HUES64 (cell line): ENCODE measurements around the gene CRACR2A.

Experiments used
- H3K27ac ChIP-seq: 2 replicates; pipeline ENCODE4 v1.7.0; 2013; ENCODE audit warnings: low read depth, low read length, inconsistent platforms
- H3K27me3 ChIP-seq: 2 replicates; pipeline ENCODE4 v1.6.1; 2013; ENCODE audit warnings: mild to moderate bottlenecking, low read length; ENCODE audit not compliant: insufficient read depth
- H3K36me3 ChIP-seq: 2 replicates; pipeline ENCODE4 v1.6.1; 2013; ENCODE audit warnings: mild to moderate bottlenecking, low read length; ENCODE audit not compliant: insufficient read depth
- H3K4me1 ChIP-seq: 2 replicates; pipeline ENCODE4 v1.6.1; 2013; ENCODE audit warnings: mild to moderate bottlenecking, low read length, moderate library complexity; ENCODE audit not compliant: insufficient read depth
- H3K4me3 ChIP-seq: 2 replicates; pipeline ENCODE4 v1.5.1; 2013; ENCODE audit warnings: mild to moderate bottlenecking, low read length, moderate library complexity
- H3K9ac ChIP-seq: 2 replicates; pipeline ENCODE4 v1.6.1; 2013; ENCODE audit warnings: mild to moderate bottlenecking, low read depth, low read length
- H3K9me3 ChIP-seq: 2 replicates; pipeline ENCODE4 v1.6.1; 2013; ENCODE audit warnings: low read depth, low read length; ENCODE audit not compliant: insufficient read depth
- WGBS: fragments of 150-250, 120-280 bp; methylation state at CpG from one replicate; pipeline ENCODE4 v1.1.7; 2013; ENCODE audit warnings: missing lambda C conversion rate; 5-methylcytosine and 5-hydroxymethylcytosine counted together

Gene CRACR2A

DNA sequence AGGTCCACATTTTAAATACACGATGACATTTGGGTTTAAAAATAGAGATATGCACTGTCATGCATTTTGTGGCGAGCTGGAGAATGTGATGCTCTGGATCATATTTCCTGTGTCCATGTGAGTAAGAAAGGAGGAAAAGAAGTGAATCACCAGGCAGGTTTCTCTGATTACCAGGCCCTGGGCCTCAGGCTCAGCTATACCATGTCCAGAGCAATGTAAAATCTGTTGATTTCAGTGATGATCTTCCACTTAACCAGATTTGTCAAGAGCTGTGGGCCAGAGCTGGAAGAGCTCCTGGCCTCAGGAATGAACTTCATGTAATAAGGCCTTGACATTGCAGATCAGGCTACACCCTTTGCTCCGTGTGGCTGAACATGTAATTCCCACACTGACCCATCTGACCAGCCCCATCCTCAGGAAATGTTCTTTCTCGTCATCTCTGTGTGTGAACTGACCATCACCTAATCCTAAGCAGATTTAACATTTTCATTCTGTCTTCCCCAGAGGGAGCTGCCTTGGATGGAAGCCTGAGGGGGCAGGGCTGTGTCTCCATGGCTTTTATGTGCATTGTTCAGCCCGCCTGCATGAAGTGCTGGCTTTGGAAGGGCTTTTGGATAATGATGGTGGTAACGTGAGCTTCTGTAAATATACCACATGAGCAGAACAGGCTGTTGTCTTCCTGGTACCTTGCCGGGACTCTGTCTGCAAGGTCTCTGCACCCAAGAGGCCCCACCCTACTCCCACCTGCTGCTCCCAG is 54.5 kb downstream of the CRACR2A start:
- Histone ChIP-seq H3K36me3 (no peaks in the 10 kb centered on the region), H3K4me1 (no peaks in the 10 kb centered on the region), H3K9ac (no peak overlapping the region), H3K27me3 (no peaks in the 10 kb centered on the region), H3K27ac (no peak overlapping the region), H3K9me3 (0 out of 2 replicates have a peak, but pooled peaks cover 3% of the 10 kb centered on the region), H3K4me3 (no peak overlapping the region)
- WGBS: 83% methylated on average over 7 of the region's 7 CpGs

DNA sequence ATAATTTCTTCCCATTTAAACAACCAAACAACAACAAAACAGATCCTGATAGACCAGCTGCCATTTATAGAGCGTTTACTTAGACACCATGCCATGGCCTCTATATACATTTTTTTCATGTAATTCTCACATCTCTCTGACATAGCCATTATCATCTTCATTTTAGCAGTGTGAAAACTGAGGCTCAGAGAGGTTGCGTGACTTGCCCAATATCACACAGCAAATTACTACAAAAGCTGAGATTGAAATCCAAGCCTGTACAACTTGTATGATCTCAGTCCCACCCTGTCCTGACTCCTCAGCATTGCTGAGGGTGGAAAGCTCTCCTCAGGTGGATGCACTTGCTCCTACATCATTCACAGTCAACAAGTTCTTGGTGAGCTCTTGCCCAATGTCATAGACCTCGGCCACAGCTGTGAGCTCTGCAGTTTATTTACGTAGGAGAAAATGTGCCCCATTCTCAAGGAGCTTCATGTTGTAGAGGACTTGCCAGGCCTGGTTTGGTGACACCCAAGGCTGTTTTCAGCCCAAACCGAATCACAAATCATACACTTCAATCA is 55.5 kb downstream of the CRACR2A start:
- H3K4me3 ChIP-seq: no peak overlapping the region
- no peaks in the 10 kb centered on the region for H3K27me3 ChIP-seq
- H3K36me3 ChIP-seq: no peaks in the 10 kb centered on the region
- H3K4me1 ChIP-seq: no peaks in the 10 kb centered on the region
- H3K9ac ChIP-seq: no peak overlapping the region
- WGBS: 97% methylated on average over 5 of the region's 5 CpGs
- no peaks in the 10 kb centered on the region for H3K9me3 ChIP-seq
- H3K27ac ChIP-seq: no peak overlapping the region

DNA sequence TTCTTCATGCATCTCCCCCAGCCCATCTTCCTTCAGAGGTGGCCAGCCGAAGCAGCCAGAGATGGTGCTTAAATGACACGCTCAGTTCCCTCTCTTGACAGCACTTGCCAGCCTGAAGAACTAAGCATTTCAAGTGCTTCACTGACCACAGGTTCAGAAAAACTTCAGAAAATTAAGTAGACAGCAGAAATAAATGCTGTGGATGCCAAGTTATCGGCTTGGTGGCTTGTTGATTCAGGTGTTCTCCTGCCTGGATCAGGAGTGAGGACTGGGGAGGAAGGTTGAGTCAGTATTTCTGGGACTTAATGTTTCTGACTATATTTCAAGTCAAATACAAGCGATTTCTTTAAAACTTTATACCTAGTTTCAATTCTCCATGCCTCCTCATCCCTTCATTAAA is 58.2 kb downstream of the CRACR2A start:
- Histone ChIP-seq H3K9me3 (no peaks in the 10 kb centered on the region), H3K4me3 (no peak overlapping the region), H3K27me3 (no peaks in the 10 kb centered on the region), H3K9ac (no peak overlapping the region), H3K36me3 (no peaks in the 10 kb centered on the region), H3K4me1 (no peaks in the 10 kb centered on the region), H3K27ac (no peak overlapping the region)
- WGBS: 94% methylated on average over 3 of the region's 4 CpGs

DNA sequence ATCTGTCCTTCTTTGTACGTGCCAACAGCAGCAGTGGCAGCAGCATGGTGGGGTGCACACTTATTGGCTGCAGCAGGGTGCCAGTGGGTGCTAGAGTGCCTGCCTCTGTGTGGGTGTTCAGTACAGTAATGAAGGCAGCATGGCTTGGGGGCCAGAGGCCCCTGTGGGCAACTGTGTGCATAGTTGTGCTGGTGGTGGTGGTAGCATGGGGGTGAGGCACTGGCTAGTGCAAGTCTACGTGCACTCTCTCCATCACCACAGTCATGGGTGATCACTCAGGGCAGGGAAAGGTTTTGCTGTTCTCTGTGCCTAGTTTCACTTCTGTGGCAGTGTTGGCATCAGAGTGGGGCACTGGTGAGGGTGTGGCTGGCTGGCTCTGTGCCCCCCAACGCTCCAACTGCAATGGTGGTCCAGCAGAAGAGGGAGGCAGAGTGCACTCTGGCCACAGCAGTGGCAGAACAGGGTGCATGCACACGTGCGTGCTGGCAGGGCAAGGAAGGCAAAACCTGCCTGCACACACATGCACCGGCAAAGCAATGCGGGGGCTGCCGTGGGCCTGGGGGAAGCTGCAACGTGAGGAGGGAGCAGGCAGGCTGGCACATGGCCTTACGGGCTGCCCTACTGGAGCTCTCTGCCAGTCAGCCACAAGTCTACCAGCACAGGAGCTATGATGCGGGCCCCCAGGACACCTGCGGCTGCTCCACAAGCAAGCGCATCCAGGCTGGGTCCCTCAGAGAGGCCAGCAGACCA is 60.1 kb downstream of the CRACR2A start:
- H3K27ac ChIP-seq: no peak overlapping the region
- H3K9ac ChIP-seq: no peak overlapping the region
- H3K4me1 ChIP-seq: no peaks in the 10 kb centered on the region
- H3K27me3 ChIP-seq: no peaks in the 10 kb centered on the region
- H3K9me3 ChIP-seq: no peaks in the 10 kb centered on the region
- no peak overlapping the region for H3K4me3 ChIP-seq
- no peaks in the 10 kb centered on the region for H3K36me3 ChIP-seq
- WGBS: 94% methylated on average over 13 of the region's 13 CpGs

DNA sequence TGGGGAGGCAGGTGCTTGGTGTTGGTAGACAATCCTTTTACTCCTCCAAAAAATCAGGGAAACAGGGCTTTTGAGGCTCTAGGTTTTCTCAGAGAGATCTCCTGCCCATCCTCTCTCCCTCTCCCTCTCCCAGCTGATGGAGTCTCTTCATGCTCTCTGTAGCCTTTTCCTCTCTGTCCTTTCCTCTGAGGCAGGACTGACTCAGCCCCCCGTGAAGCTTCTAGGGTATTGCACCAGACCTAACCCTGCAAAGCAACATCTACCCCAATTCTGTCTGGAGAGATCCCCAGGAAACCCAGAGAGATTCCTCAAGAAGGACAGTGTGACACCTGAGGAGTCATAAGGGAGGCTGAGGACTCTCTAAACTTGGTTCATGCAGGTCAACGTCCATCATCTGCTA is 66.4 kb downstream of the CRACR2A start:
- Histone ChIP-seq H3K27me3 (no peaks in the 10 kb centered on the region), H3K9me3 (no peaks in the 10 kb centered on the region), H3K4me1 (no peaks in the 10 kb centered on the region), H3K4me3 (no peak overlapping the region), H3K36me3 (no peaks in the 10 kb centered on the region), H3K9ac (no peak overlapping the region), H3K27ac (no peak overlapping the region)
- 68% methylated on average over 2 of the region's 2 CpGs for WGBS

DNA sequence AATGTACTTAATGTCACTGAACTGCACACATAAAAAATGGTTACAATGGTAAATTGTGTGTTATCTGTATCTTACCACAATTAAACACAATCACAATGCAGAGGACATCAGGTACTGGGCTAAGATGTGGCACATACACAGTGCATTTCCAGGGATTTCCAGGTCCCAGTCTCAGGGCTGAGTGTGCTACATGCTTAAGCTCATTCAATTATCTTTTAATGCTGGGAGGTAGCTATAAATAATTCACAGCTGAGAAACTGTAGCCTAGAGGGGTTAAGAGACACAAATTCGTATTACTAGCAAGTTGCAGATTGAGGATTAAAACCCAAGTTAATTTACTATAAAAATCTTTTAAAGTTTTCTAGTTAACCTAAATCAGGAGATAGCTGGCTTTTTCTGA is 67.1 kb downstream of the CRACR2A start:
- Histone ChIP-seq H3K27me3 (no peaks in the 10 kb centered on the region), H3K9ac (no peak overlapping the region), H3K4me3 (no peak overlapping the region), H3K9me3 (no peaks in the 10 kb centered on the region), H3K4me1 (no peaks in the 10 kb centered on the region), H3K27ac (no peak overlapping the region), H3K36me3 (no peaks in the 10 kb centered on the region)
- 88% methylated on average over 1 of the region's 1 CpG for WGBS

DNA sequence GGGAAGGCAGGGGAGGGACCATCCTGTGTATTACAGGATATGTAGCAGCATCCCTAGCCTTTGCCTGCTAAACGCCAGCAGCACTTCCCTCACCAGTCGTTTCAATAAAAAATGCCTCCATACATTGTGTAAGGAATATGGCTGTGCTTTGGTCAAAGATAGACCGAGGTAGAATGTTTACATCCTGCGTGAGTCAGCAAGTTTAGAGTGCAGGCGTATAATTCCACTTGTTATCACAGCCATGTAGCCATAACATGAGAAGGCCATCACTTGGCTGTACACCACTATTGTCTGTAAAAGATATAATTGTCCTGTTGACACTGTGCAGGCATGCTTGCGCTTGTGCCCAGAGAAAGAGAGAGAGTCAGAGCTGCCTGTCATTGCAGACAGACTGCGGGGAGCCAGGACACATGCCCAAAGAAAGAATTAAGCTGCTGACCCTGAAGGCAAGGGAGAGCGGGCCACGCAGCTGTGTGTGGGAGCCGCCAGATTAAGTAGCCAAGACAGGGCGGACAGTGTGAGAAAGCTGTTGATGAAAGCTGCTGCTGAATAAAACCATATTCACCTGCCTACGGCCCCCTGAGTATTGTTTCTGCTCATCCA is 68.4 kb downstream of the CRACR2A start:
- Histone ChIP-seq H3K27ac (no peak overlapping the region), H3K27me3 (no peaks in the 10 kb centered on the region), H3K4me3 (no peak overlapping the region), H3K4me1 (no peaks in the 10 kb centered on the region), H3K9ac (no peak overlapping the region), H3K36me3 (no peaks in the 10 kb centered on the region), H3K9me3 (no peaks in the 10 kb centered on the region)
- 93% methylated on average over 12 of the region's 12 CpGs for WGBS

DNA sequence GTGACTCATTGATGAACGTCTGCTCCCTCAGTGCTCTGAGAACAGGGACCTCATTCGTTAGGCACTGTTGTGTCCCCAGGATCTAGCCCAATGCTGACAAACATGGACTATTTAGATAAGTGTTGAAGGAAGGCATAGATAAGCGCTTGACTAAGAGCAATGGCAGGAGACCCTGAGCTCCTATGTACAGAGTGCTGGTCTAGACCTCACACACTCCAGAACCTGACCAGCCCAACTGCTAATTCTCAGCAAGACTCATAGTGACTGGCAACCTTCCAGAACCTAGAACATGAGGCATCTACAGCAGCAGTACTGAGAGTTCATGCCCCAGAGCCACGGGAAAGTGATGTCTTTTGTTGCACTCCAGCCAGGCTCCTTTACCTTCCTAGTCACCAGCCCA is 69.2 kb downstream of the CRACR2A start:
- Histone ChIP-seq H3K27me3 (no peaks in the 10 kb centered on the region), H3K9ac (no peak overlapping the region), H3K9me3 (no peaks in the 10 kb centered on the region), H3K36me3 (no peaks in the 10 kb centered on the region), H3K4me3 (no peak overlapping the region), H3K27ac (no peak overlapping the region), H3K4me1 (no peaks in the 10 kb centered on the region)
- WGBS: 90% methylated on average over 4 of the region's 4 CpGs

DNA sequence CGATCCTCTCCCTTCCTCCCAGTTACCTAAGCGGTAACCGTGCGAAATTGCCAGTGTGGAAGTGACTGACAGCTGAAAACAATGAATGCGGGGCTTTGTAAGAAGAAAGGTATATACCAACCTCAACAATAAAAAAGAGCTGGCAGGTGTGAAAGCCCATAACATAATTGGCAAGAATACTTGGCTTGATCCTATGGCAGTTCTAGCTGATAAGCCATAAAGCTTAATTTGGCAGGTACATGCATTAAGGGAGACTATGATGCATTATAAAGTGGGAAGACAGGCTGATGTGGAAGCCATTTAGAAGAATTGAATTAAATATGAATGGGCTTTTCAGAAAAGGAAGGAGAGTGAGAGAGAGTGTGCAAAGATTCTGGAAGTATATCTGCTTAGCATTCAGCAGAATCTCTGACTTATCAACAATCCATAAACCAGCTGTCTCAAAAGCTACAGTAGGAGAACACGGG is 71.3 kb downstream of the CRACR2A start:
- 91% methylated on average over 5 of the region's 6 CpGs for WGBS
- H3K9ac ChIP-seq: no peak overlapping the region
- H3K36me3 ChIP-seq: no peaks in the 10 kb centered on the region
- H3K27ac ChIP-seq: no peak overlapping the region
- H3K4me1 ChIP-seq: no peaks in the 10 kb centered on the region
- no peaks in the 10 kb centered on the region for H3K27me3 ChIP-seq
- no peak overlapping the region for H3K4me3 ChIP-seq
- no peaks in the 10 kb centered on the region for H3K9me3 ChIP-seq

DNA sequence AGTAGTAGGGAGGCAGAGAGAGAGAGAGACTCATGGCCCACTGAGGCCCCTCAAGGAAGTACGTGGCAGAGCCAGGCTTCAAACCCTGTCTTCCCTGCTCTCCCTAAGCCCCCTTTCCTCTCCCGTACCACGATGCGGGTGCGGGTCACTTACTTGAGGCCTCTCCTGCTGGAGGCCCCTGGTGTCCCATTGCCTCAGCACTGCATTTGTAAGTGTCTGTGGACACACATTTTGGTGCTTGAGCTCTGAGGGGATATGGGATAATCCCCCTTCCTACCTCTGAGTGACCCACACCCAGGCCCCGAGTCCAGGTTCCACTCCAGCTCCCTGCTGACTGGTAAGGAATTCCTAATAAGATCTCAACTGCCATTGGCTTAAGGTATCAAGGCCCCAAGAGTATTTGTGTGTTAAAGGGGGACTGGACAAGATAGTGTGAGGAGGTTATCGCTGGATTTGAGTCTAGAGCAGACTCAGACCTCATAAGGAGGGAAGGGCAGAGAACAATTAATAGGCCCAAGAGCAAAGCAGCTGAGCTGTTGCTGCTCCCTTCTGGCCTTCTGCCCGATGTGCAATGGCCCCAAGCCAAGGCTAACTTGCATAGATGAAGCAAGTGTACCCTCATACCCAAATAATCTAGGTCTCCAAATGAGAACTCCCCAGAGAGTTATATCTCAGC is 71.9 kb downstream of the CRACR2A start:
- Histone ChIP-seq H3K9ac (no peak overlapping the region), H3K27me3 (no peaks in the 10 kb centered on the region), H3K27ac (no peak overlapping the region), H3K4me1 (no peaks in the 10 kb centered on the region), H3K4me3 (no peak overlapping the region), H3K9me3 (no peaks in the 10 kb centered on the region), H3K36me3 (no peaks in the 10 kb centered on the region)
- 88% methylated on average over 8 of the region's 8 CpGs for WGBS

DNA sequence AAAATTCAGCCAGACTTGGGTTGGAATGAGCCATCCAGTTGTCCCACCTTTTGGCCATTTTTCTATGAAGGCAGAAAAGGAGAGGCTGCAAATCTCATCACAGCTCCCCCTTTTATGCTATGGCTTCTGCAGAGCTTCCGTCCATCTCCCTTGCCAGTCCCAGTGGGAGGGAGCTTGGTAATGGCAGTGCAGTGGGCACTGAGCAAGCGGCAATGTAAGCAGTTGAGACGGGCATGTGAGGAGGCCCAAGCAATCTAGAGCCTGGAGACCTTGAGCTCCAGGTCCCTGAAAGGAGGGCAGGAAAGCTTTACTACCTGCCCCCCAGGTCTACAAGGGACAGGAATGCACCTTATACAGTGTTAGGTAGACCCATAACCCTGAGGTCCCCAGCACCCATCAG is 73.1 kb downstream of the CRACR2A start:
- WGBS: 79% methylated on average over 3 of the region's 3 CpGs
- Histone ChIP-seq H3K4me1 (no peaks in the 10 kb centered on the region), H3K9me3 (no peaks in the 10 kb centered on the region), H3K9ac (no peak overlapping the region), H3K27ac (no peak overlapping the region), H3K36me3 (no peaks in the 10 kb centered on the region), H3K27me3 (no peaks in the 10 kb centered on the region), H3K4me3 (no peak overlapping the region)
